Measurements from ENCODE around the gene TCOF1. TPM values are rescaled to one million over a fixed set of nuclear protein-coding genes. Genes with fewer than 3 reads are reported as not detected.

The TCOF1 gene
- total RNA-seq, 6 donors from 2014 or later = 21.7 to 71.2 (median 30.4) TPM

- DNase-seq = no peak
- Histone ChIP-seq H3K27ac (peak overlapping the region in 2 of 4 donors; percentile 18 to 64), H3K4me3 (no peak overlapping the region), H3K36me3 (peaks cover 53 to 94% (median 82%) of the 10 kb centered on the region in 4 donors), H3K4me1 (peaks cover 20 to 33% (median 25%) of the 10 kb centered on the region in 4 donors), H3K9me3 (no peaks in the 10 kb centered on the region), H3K27me3 (no peaks in the 10 kb centered on the region)
- no peak for TF ChIP-seq EP300 (IDR thresholded peaks at IDR 0.05)
- no peak for TF ChIP-seq POLR2AphosphoS5 (IDR thresholded peaks at IDR 0.05)
- TF ChIP-seq POLR2A (IDR thresholded peaks at IDR 0.05) = no peak
- TF ChIP-seq CTCF (IDR thresholded peaks at IDR 0.05) = no peak
- ATAC-seq (ENCODE audit: low FRiP score in 2 of 2) = no peak
- WGBS, 2 donors = 64 to 77% methylated on average over 5 of the region's 5 CpGs
Measured at GRCh38 chr5:150404121-150404520, 46.6 kb downstream of the TCOF1 start.

- Histone ChIP-seq H3K4me3 (no peak overlapping the region), H3K27me3 (no peaks in the 10 kb centered on the region), H3K4me1 (peaks cover 22 to 37% (median 29%) of the 10 kb centered on the region in 4 donors), H3K36me3 (peaks cover 53 to 90% (median 78%) of the 10 kb centered on the region in 4 donors), H3K27ac (peak overlapping the region in 2 of 4 donors; percentile 18 to 64), H3K9me3 (no peaks in the 10 kb centered on the region)
- ATAC-seq (ENCODE audit: low FRiP score in 2 of 2) (no peak), DNase-seq (no peak)
- 92% methylated on average over 10 of the region's 10 CpGs for WGBS, 2 donors
- no peak for TF ChIP-seq EP300 (IDR thresholded peaks at IDR 0.05)
Measured at GRCh38 chr5:150404535-150404934, 47.0 kb downstream of the TCOF1 start.

GRCh38 chr5:150404941-150405816 is 47.7 kb downstream of the TCOF1 start:
- WGBS, 2 donors = 81 to 86% methylated on average over 9 of the region's 9 CpGs
- no peak for DNase-seq

GRCh38 chr5:150406103-150406722 is 48.7 kb downstream of the TCOF1 start:
- H3K4me1 ChIP-seq = peaks cover 35 to 49% (median 41%) of the 10 kb centered on the region in 4 donors
- DNase-seq (no peak), ATAC-seq (ENCODE audit: low FRiP score in 2 of 2) (no peak)
- no peaks in the 10 kb centered on the region for H3K9me3 ChIP-seq
- peak overlapping the region; percentile 54 to 95 (median 94) for H3K27ac ChIP-seq
- no peak overlapping the region for H3K4me3 ChIP-seq
- peaks cover 41 to 73% (median 63%) of the 10 kb centered on the region in 4 donors for H3K36me3 ChIP-seq
- 87 to 90% methylated on average over 3 to 4 of the region's 4 CpGs for WGBS, 2 donors
- H3K27me3 ChIP-seq = no peaks in the 10 kb centered on the region
- TF ChIP-seq EP300 (IDR thresholded peaks at IDR 0.05) (no peak), CTCF (IDR thresholded peaks at IDR 0.05) (no peak), POLR2A (IDR thresholded peaks at IDR 0.05) (no peak), POLR2AphosphoS5 (IDR thresholded peaks at IDR 0.05) (no peak)

More at GRCh38 chr5:150404941-150405816, 47.7 kb downstream of the TCOF1 start:
- Histone ChIP-seq H3K27me3 (no peaks in the 10 kb centered on the region), H3K36me3 (peaks cover 48 to 83% (median 72%) of the 10 kb centered on the region in 4 donors), H3K4me3 (no peak overlapping the region), H3K9me3 (no peaks in the 10 kb centered on the region), H3K27ac (peak overlapping the region in 3 of 4 donors; percentile 18 to 64 (median 26)), H3K4me1 (peaks cover 26 to 41% (median 34%) of the 10 kb centered on the region in 4 donors)
- TF ChIP-seq POLR2A (IDR thresholded peaks at IDR 0.05) = no peak
- TF ChIP-seq CTCF (IDR thresholded peaks at IDR 0.05) = no peak
- TF ChIP-seq POLR2AphosphoS5 (IDR thresholded peaks at IDR 0.05) = no peak
- no peak for TF ChIP-seq EP300 (IDR thresholded peaks at IDR 0.05)
- ATAC-seq (ENCODE audit: low FRiP score in 2 of 2) = no peak

- no peak for ATAC-seq (ENCODE audit: low FRiP score in 2 of 2)
- TF ChIP-seq POLR2A (IDR thresholded peaks at IDR 0.05) (no peak), CTCF (IDR thresholded peaks at IDR 0.05) (no peak), EP300 (IDR thresholded peaks at IDR 0.05) (no peak), POLR2AphosphoS5 (IDR thresholded peaks at IDR 0.05) (no peak)
- Histone ChIP-seq H3K36me3 (peaks cover 37 to 68% (median 58%) of the 10 kb centered on the region in 4 donors), H3K4me3 (no peak overlapping the region), H3K9me3 (no peaks in the 10 kb centered on the region), H3K27ac (peak overlapping the region; percentile 54 to 95 (median 94)), H3K4me1 (peaks cover 38 to 54% (median 44%) of the 10 kb centered on the region in 4 donors), H3K27me3 (no peaks in the 10 kb centered on the region)
- WGBS, 2 donors = 75 to 82% methylated on average over 7 to 10 of the region's 10 CpGs
- DNase-seq = peak in 1 of 2 donors; percentile 77
Measured at GRCh38 chr5:150406723-150407095, 49.2 kb downstream of the TCOF1 start.
